GM21423 (cell line): ENCODE measurements around the gene COLEC11.
"Not testable (repeated sequence)": the region's sequence is repeated elsewhere in the genome, so short reads cannot be mapped to it uniquely, and the experiment has no call there.

Experiments used
- ATAC-seq: cut with Tn5 transposase; IDR thresholded peaks from one replicate; pipeline ENCODE4 v1.9.1; 2021; ENCODE audit warnings: mild to moderate bottlenecking, moderate library complexity; ENCODE audit not compliant: unreplicated experiment

The COLEC11 gene

DNA sequence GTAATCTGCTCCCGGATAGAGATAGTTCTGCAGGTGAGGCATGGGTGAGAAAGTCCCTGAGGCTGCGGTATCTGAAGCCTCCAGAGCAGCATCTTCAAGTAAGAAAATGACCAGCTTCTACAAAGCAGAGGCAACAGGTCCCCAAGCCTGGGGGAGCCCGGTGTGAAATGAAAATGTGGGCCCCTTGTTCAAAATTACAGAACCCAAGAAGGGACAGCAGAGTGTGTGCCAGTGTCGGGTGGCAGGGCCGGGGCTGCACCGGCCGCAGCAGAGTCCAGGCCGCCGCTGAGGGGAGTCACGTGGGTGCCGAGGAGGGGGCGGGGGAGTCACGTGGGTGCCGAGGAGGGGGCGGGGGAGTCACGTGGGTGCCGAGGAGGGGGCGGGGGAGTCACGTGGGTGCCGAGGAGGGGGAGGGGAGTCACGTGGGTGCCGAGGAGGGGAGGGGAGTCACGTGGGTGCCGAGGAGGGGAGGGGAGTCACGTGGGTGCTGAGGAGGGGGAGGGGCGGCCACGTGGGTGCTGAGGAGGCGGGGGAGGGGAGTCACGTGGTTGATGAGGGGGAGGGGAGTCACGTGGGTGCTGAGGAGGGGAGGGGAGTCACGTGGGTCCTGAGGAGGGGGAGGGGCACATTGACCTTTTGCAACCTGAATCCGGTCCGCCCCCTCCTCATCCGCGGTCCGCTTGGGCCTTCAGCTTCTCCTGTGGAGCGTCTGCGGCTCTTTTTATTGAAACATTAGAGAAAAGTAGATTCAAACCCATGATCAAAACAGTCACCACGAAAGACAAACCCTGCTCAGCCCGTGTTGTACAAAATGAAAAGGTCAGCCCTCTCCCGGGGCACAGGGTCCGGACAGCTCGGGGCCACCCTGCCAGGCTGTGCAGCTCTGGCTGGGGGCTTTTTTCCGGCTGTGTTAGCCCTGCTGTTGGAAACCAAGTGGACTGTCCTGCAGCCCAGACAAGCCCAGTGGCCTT lies 10.4 kb downstream of the COLEC11 start:
- no peak for ATAC-seq

DNA sequence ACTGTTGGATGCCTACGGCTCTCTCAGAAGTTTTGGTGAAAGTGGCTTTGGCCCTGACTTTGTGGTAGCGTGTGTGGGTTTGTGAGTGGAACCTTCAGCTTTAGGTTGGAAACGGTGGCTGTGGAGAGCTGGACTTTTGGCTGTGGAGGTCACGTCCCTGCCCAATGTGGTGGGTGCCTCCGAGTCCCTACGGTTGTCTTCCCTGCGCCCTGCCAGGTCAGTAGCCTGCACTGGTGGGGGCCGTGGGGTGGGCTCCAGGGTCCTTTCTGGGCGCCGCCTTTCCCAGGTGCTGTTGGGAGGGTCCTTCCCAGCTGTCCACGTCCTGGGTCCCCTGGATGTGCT lies 11.1 kb downstream of the COLEC11 start:
- no peak for ATAC-seq

DNA sequence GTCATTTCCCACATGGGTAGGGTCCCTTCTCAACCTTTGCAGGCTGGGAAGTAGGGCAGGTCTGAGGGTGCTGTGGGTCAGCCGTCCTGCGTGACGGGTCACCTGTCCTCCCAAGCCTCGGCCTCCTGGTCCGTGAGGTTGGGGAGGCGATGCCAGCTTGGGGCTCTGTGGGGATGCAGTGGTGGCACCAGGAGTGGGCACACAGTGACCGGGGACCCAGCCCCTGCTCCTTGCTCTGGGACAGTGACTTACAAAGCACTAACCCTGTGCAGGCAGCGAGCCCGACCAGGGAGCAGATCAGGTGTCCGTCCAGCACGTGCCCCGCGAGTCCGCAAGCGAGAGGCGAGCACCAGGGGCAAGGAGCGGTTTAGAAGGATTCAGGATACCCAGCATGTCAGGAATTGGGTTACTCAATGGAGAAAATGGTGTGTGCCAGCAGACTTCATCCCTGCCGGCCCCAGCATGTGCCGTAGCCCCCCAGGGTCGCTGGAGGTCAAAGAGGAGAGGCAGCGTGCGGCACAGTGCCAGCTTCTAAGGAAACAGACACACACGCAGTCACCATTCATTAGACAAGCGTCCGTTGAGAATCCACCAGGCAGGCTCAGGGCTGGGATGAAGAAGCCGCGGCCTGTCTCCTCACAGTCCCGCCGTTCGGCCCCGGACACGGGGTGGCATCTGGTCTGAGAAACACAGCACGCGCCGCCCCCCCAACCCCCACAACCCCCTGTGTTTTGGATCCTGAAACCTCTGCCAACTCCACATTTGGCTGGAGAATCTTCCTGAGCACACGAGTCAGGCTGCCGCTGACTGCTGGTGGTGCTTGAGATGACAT lies 11.7 kb downstream of the COLEC11 start:
- ATAC-seq = no peak

DNA sequence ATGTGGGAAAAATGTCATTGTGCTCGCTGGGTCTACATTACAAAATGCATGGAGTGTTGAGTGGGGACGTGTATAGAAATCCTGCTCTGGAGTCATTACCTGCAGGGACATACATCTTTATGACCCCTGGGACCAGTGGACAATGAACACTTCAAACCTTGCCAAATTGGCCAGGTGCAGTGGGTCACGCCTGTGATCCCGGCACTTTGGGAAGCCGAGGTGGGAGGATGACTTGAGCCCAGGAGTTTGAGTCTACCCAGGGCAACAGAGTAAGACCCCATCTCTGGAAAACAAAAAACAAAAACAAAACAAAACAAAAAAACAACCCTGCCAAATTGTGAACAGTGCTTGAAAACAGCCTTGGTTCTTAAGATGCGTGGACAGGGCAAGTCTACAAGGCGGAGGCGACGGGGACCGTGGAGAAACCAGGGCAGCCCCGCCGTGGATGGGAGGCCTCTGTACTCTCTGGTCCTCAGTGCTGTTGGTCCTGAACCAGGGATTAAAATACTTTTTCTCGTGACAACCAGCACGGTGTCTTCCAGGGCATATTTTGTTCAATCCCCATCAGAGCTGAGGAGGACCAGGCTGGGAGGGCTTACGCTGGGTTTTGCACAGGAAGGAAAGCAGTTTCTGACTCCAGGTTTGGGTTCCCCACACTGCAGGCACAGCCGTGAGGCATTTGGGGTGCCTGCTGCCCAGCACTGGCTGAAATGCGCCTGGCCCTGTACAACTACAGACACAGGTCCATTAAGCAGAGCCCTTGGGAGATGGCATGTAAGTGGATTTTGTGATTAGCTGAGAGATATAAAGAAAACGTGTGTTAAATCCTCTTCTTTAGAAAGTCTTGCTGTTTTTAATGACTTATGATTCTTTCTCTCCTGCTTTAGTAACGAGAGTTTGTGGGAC lies 13.7 kb downstream of the COLEC11 start:
- no peak for ATAC-seq

DNA sequence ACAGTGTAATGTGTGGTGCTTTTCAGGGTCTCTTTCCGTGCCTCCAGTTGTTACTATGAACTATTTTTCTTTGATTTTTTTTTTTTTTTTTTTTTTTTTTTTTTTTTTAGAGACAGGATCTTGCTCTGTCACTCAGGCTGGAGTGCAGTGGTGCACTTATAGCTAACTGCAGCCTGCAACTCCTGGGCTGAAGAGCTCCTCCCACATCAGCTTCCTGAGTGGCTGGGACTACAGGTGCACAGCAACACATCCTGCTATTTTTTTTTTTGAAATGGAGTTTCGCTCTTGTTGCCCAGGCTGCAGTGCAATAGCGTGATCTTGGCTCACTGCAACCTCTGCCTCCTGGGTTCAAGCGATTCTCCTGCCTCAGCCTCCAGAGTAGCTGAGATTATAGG lies 14.4 kb downstream of the COLEC11 start:
- ATAC-seq = peak; percentile 49

DNA sequence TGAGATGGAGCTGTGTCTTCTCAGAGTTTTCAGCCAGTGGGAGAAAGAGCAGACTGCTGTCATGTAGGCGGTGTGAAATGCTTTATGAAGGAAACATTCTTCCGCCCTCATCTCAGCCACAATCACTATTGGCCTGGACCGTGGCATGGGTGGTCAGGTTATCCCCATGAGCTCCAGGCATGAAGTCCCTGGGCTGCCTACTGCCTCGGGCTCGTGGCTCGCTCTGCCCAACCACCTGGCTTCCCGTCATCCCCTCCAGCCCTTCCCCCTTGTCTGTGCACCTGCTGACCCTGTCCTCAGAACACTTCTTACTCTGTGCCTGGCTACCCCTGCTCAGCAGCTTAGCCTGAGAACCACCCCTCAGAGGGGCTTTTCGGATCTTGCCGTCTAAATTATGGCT lies 15.5 kb downstream of the COLEC11 start:
- ATAC-seq = no peak

DNA sequence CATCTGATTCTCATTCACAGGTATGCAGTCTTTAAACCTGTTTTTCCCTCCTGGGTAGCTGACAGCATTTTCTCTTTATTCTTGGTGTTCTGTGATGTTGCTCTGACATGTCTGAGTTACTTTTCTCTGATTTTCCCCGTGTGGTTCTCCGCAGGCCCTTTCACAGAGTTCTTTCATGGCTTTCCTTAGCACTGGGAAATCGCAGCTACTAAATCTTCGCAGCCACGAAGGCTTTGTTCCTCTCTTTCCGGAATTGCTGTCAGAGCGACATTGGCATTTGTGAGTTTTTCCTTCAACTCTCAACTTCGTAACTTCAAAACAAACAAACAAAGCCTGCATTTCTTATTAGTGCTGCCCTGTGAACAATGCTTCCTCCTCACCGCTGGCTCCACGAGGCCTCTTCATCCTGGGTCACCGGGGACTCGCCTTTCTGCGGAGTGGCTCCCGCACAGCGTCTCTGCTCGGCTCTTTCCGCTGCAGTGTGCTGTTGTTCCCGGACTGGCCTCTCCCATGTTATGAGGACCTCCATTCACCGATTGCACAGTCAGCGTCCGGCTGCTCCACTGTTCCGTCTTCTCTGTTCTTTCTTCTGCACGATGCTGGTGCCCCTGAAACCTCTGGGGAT lies 16.1 kb downstream of the COLEC11 start:
- ATAC-seq = no peak

DNA sequence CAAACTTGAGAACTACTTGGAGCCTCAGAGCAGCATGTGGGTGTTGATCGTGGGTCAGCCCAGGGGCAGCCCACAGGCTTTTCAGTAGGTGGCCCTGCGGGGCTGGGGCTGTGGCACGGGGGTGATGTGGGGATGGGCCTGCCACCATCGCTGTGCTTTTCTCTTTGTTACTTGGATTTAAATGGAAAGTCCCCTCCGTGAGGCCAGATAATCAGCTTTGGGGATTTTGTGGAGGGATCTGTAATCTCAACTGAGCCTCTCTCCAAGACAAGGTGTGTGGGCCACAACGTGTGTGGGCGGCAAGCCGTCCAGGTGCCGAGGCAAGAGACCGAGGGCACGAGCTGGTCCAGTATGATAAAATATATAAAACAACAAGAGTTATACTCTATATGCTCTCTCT lies 16.7 kb downstream of the COLEC11 start:
- no peak for ATAC-seq

DNA sequence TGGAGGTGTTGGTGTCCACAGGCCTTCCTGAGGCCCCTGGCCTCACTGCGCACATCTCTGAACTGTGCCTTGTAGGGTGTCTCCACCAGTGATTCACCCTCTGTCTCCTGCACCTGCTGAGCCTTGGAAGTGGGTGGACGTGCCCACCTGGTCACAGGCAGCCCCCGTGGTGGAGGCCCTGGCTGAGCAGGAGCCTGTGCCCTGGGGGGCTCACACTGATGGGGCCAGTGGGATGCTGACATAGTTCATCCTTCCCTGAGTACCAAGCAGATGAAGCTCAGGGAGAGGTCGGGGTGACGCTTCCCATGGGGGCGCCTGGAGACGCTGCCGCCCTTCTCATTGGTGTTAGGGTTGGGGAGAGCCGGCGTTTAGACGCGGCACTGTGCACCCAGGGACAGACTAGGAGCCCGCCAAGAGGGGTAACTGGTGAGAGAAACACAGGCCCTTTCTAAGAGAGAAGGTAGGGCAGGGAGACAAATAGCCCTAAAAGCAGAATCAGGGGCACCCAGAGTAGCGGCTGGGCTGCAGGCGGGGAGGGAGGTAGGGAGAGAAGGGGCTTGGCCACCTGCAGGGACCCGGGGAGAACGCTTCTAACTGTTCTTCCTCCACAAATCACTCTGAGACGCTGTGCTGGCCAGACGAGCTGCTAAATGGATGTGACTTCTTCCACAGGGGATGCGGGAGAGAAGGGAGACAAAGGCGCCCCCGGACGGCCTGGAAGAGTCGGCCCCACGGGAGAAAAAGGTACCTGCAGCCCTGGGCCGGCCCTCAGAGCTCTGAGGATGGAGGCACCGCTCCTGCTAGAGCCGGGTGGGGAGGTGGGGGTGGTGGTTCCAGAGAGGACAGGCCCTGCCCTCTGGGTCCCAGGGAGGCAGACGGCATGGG lies 18.0 kb downstream of the COLEC11 start:
- ATAC-seq = no peak

DNA sequence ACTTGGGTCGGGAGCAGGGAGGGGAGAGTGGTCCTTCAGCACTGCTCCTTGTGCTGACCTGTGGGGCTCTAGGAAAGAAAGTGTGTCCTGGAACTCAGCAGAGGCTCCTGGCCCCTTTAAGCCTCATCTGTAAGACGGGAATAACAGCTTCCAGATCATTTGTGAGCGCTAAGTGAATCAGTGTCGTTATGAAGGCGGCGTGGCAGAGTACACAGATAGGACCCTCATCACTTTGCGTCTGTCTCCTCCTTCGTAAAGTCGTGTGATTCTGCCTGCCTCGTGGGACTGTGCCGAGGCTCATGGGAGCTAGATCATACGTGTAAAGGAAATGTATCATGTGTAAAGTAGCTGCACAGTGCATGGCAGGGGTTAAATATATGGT lies 18.6 kb downstream of the COLEC11 start:
- no peak for ATAC-seq

DNA sequence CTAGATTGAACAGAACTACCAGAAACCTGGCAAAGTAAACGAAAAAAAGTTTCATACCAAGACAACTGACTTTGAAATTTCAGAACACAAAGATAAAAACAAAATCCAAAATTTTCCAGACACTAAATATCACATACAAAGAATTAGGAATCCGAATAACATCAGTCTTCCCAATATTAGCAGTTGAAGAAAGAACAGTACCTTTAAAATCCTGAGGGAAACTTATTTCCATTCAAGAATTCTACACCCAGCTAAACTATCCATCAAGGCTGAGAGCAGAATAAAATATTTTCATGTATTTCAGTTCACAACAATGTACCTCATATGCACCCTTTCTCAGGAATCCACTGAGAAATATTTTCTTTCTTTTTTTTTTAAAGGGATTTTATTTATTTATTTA lies 19.8 kb downstream of the COLEC11 start:
- not testable (repeated sequence) for ATAC-seq

DNA sequence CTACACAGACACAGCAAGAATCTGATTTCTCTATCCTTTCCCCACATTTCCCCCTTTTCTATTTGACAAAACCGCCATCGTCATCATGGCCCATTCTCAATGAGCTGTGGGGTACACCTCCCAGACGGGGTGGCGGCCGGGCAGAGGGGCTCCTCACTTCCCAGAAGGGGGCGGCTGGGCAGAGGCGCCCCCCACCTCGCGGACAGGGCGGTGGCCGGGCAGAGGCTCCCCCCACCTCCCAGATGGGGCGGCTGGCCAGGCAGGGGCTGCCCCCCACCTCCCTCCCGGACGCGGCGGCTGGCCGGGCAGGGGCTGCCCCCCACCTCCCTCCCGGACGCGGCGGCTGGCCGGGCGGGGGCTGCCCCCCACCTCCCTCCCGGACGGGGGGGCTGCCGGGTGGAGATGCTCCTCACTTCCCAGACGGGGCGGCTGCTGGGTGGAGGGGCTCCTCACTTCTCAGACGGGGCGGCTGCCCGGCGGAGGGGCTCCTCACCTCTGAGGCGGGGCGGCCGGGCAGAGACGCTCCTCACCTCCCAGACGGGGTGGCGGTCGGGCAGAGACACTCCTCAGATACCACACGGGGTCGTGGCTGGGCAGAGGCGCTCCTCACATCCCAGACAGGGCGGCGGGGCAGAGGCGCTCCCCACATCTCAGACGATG lies 20.8 kb downstream of the COLEC11 start:
- not testable (repeated sequence) for ATAC-seq

DNA sequence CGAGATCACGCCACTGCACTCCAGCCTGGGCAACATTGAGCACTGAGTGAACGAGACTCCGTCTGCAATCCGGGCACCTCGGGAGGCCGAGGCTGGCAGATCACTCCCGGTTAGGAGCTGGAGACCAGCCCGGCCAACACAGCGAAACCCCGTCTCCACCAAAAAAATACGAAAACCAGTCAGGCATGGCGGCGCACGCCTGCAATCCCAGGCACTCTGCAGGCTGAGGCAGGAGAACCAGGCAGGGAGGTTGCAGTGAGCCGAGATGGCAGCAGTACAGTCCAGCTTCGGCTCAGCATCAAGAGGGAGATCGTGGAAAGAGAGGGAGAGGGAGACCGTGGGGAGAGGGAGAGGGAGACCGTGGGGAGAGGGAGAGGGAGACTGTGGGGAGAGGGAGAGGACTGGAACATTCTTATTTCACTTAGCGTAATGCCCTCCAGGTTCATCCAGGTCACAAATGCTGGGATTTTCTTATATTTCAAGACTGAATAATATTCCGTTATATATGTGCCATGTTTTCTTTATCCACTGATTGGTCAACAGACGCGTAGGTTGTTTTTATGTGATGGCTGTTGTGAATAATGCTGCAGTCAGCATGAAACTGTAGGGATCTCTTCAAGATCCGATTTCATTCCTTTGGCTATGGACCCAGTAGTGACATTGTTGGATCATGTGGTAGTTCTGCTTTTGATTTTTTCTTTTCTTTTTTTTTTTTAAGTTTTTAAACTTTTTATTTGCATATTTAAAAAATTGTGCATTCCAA lies 21.7 kb downstream of the COLEC11 start:
- ATAC-seq = not testable (repeated sequence)

DNA sequence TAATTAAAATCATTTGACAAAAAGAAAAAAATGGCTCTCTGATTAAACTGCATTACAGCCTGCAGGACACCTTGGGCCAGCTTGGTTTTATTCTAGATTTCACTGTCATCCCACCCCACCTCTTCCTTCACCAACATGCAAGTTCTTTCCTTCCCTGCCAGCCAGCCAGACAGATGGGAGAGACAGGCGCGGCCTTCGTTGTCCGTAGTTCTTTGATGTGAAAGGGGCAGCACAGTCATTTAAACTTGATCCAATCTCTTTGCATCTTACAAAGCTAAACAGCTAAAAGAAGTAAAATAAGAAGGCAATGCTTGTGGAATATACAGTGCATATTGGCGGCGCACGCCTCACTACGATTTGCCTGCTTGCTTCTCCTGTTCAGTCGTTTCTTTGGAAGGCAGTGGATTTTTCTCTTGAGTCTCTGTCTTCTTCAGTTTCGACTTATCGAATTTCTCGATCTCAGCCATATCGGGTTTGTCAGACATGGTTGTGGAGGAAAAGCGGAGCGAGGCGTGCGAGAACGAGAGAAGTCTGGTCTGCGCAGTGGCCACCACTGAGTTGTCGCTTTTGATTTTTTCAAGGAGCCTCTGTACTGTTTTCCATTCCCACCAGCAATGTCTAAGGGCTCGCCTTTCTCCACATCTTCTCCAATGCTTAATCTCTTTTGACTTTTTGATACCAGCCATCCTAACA lies 22.4 kb downstream of the COLEC11 start:
- ATAC-seq = no peak

DNA sequence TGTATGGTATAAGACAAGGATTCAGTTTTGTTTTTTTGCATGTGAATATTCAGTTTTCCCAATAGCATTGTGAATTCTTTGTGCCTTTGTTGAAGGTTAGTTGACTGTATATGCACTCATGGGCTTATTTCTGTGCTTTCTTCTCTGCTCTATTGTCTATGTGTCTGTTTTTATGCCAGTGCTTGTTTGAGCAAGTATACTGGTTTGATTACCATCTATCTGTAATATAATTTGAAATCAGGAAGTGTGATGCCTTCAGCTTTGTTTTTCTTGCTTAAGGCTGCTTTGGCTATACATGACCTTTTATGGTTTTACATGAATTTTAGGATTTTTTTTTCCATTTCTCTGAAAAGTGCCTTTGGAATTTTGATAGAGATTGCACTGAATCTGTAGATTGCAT lies 23.5 kb downstream of the COLEC11 start:
- ATAC-seq = no peak

DNA sequence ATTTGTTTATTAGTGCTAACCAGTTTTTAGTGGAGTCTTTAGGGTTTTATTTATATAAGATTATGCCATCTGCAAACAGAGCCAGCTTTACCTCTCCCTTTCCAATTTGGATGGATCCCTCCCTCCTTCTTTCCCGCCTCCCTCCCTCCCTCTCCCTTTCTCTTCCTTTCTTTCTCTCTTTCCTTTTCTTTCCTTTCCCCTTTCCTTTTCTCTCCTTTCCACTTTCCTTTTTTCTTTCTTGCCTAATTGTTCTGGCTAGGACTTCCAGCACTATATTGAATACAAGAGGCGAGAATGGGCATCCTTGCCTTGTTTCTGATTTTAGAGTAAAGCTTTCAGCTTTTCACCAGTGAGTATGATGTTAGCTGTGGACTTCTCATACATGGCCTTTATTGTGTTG lies 24.1 kb downstream of the COLEC11 start:
- no peak for ATAC-seq

DNA sequence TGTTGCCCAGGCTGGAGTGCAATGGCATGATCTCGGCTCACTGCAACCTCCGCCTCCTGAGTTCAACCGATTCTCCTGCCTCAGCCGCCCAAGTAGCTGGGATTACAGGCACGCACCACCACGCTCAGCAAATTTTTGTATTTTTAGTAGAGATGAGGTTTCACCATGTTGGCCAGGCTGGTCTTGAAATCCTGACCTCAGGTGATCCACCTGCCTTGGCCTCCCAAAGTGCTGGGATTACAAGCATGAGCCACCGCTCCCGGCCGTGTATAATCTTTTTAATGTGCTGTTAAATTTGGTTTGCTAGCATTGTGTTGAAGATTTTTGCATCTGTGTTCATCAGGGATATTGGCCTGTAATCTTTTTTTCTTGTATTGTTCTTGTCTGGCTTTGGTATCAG lies 24.7 kb downstream of the COLEC11 start:
- not testable (repeated sequence) for ATAC-seq

DNA sequence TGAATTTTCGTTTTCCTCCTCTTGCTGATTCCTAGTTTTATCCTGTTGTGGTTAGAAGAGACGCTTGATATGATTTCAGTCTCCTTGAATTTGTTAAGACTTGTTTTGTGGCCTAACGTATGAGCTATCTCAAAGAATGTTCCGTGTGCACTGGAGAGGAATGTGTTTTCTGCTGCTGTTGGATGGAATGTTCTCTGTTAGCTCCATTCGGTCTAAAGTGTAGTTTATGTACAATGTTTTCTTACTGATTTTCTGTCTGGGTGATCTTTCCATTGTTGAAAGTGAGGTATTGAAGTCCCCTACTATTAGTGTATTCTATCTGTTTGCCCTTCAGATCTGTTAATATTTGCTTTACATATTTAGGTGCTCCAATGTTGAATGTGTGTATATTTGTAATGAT lies 25.9 kb downstream of the COLEC11 start:
- ATAC-seq = no peak
